ENCODE measurements around the gene SYMPK. TPM values are rescaled to one million over a fixed set of nuclear protein-coding genes. Genes with fewer than 3 reads are reported as not detected.
"Not testable (repeated sequence)": the region's sequence is repeated elsewhere in the genome, so short reads cannot be mapped to it uniquely, and the experiment has no call there.

The SYMPK gene
- total RNA-seq, 3 donors from 2014 or later: 61.1 to 67.4 (median 65.9) TPM

DNA sequence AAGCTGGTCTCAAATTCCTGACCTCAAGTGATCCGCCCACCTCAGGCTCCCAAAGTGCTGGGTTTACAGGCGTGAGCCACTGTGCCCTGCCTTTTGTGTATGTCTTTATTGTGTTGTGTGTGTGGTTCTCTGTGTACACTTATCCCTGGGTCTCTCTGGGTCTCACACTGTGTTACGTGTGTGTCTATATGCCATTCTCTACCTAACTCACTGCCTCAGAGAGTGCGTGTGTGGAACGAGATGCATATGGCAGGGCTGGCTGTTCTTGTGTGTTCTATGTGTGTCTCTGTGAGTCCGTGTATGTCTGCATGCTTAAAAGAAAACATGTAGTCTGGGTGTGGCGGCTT, 11.6 kb upstream of the SYMPK start:
- Histone ChIP-seq H3K9me3 (no peaks in the 10 kb centered on the region), H3K36me3 (ENCODE audit: low read depth) (no peaks in the 10 kb centered on the region), H3K4me3 (no peak overlapping the region), H3K4me1 (ENCODE audit: low read depth) (peaks cover 32% of the 10 kb centered on the region)
- no peak for DNase-seq
- TF ChIP-seq, protein P1, sequence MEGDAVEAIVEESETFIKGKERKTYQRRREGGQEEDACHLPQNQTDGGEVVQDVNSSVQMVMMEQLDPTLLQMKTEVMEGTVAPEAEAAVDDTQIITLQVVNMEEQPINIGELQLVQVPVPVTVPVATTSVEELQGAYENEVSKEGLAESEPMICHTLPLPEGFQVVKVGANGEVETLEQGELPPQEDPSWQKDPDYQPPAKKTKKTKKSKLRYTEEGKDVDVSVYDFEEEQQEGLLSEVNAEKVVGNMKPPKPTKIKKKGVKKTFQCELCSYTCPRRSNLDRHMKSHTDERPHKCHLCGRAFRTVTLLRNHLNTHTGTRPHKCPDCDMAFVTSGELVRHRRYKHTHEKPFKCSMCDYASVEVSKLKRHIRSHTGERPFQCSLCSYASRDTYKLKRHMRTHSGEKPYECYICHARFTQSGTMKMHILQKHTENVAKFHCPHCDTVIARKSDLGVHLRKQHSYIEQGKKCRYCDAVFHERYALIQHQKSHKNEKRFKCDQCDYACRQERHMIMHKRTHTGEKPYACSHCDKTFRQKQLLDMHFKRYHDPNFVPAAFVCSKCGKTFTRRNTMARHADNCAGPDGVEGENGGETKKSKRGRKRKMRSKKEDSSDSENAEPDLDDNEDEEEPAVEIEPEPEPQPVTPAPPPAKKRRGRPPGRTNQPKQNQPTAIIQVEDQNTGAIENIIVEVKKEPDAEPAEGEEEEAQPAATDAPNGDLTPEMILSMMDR (IDR thresholded peaks at IDR 0.05): no peak
- intact Hi-C loops (cut with DNase I, micrococcal nuclease): no loop called here
- no peak for ATAC-seq

DNA sequence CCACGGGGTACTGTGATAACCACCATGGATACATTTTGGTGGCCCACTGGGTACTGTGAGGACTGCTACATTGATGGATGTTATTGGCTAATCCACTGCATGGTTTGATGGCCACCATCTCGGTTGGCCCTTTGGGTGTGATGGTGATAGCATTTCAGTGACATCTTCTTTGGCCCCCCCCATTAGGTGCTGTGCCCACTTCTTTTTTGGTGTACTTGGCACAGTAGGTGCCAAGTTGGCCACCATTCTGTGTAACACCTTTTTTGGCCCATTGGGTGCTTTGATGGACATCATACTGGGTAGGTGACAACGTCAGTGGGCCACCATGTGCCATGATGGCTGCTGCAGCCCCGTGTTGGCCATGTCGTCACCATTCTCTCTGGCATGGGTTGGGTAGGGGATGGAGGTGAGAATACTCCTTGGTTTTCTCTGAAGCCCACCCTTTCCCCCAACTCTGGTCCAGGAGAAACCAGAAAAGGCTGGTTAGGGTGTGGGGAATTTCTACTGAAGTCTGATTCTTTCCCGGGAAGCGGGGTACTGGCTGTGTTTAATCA, 10.3 kb upstream of the SYMPK start:
- no peak overlapping the region for H3K4me3 ChIP-seq
- H3K4me1 ChIP-seq (ENCODE audit: low read depth): peaks cover 27% of the 10 kb centered on the region
- intact Hi-C loops (cut with DNase I, micrococcal nuclease): no loop called here
- ATAC-seq (no peak), DNase-seq (no peak)
- H3K36me3 ChIP-seq (ENCODE audit: low read depth): no peaks in the 10 kb centered on the region
- no peaks in the 10 kb centered on the region for H3K9me3 ChIP-seq
- TF ChIP-seq, protein P1 (IDR thresholded peaks at IDR 0.05): no peak

DNA sequence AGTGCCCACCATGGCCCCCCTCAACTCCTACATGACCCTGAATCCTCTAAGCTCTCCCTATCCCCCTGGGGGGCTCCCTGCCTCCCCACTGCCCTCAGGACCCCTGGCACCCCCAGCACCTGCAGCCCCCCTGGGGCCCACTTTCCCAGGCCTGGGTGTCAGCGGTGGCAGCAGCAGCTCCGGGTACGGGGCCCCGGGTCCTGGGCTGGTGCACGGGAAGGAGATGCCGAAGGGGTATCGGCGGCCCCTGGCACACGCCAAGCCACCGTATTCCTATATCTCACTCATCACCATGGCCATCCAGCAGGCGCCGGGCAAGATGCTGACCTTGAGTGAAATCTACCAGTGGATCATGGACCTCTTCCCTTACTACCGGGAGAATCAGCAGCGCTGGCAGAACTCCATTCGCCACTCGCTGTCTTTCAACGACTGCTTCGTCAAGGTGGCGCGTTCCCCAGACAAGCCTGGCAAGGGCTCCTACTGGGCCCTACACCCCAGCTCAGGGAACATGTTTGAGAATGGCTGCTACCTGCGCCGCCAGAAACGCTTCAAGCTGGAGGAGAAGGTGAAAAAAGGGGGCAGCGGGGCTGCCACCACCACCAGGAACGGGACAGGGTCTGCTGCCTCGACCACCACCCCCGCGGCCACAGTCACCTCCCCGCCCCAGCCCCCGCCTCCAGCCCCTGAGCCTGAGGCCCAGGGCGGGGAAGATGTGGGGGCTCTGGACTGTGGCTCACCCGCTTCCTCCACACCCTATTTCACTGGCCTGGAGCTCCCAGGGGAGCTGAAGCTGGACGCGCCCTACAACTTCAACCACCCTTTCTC, 9.4 kb upstream of the SYMPK start:
- no peak for DNase-seq
- TF ChIP-seq, protein P1 (IDR thresholded peaks at IDR 0.05): no peak
- intact Hi-C loops (cut with DNase I, micrococcal nuclease): no loop called here
- no peak for ATAC-seq
- peaks cover 17% of the 10 kb centered on the region for H3K4me1 ChIP-seq (ENCODE audit: low read depth)
- no peaks in the 10 kb centered on the region for H3K9me3 ChIP-seq
- H3K4me3 ChIP-seq: no peak overlapping the region
- H3K36me3 ChIP-seq (ENCODE audit: low read depth): no peaks in the 10 kb centered on the region

DNA sequence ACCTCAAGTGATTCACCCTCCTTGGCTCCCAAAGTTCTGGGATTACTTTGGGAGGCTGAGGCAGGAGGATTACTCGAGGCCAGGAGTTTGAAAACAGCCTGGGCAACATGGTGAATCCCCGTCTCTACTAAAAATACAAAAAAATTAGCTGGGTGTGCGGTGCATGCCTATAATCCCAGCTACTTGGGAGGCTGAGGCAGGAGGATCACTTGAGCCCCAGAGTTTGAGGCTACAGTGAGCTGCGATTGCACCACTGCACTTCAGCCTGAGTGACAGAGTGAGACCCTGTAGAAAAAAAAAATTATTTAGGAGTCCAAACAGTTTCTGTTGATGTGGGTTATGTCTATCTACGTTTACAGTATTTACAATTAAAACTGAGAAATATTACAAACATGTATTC, 7.9 kb upstream of the SYMPK start:
- DNase-seq: no peak
- H3K36me3 ChIP-seq (ENCODE audit: low read depth): no peaks in the 10 kb centered on the region
- intact Hi-C loops (cut with DNase I, micrococcal nuclease): no loop called here
- no peak overlapping the region for H3K4me3 ChIP-seq
- ATAC-seq: no peak
- TF ChIP-seq, protein P1 (IDR thresholded peaks at IDR 0.05): no peak
- H3K9me3 ChIP-seq: no peaks in the 10 kb centered on the region
- peaks cover 6% of the 10 kb centered on the region for H3K4me1 ChIP-seq (ENCODE audit: low read depth)

DNA sequence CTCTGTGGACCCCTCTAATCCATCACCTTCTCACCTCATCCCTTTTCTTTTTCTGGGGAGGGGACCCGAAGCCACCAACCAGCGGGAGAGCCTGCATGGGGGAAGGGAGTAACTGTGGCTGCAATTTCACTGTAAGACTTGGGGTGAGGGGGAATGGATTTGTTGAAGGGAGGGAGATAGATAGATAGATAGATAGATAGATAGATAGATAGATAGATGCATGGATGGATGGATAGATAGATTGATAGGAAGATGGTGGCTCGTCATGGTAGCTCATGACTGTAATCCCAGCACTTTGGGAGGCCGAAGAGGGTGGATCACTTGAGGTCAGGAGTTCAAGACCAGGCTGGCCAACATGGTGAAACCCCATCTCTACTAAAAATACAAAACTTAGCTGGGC, 4.3 kb upstream of the SYMPK start:
- H3K36me3 ChIP-seq (ENCODE audit: low read depth); intact Hi-C loops (cut with DNase I, micrococcal nuclease); H3K9me3 ChIP-seq; H3K4me3 ChIP-seq; ATAC-seq: not testable (repeated sequence)
- peak in 1 of 3 donors; percentile 2 for DNase-seq
- H3K4me1 ChIP-seq (ENCODE audit: low read depth): peaks cover 11% of the 10 kb centered on the region

DNA sequence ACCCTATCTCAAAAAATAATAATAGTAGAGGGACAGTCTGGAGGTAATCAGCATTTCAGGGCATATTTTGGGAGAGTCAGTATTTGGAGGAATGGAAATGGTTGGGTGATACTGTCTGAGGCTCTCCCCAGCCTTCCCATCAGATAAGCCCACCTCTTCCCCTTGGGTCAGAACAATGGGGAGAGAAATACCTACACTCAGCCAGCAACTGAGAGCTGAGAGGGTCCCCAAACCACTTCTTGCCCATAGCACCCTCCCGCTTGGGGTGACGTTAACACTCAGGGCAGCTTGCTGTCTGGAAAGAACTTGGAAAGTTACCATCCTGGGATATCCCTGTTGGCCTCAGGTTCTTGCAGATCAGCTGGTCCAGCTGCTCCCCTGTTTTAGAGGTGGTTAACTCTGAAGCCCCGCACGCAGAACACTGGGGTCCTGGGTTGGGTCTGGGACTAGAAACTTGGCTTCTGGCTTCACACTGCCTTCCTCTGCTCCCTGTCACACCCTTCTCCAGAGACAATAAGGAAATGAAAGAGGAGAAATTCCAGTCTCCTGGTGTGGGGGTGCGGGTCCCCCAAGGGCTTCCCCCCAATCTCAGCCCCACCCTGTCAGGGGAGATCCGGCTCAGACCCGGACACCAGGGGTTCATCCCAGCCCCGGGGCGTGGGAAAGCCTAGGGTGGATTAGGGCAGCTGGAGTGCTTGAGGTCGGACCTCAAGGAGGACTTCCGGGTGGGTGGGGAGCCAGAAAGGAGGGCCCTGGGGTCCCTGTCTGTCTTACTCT, 3.6 kb upstream of the SYMPK start:
- intact Hi-C loops (cut with DNase I, micrococcal nuclease): no loop called here
- ATAC-seq: peak; percentile 19
- TF ChIP-seq, protein P1 (IDR thresholded peaks at IDR 0.05): no peak
- Histone ChIP-seq H3K36me3 (ENCODE audit: low read depth) (no peaks in the 10 kb centered on the region), H3K9me3 (no peaks in the 10 kb centered on the region), H3K4me3 (peak overlapping the region; percentile 10), H3K4me1 (ENCODE audit: low read depth) (peaks cover 18% of the 10 kb centered on the region)
- DNase-seq: peak; percentile 46 to 77 (median 69)

Data from mucosa of descending colon (tissue), 3 donors.